CD4-positive, alpha-beta T cell treated with Interleukin-17A for 1 hour (primary cell): Measurements from ENCODE around the gene LRRN4CL.
"Not testable (repeated sequence)": the region's sequence is repeated elsewhere in the genome, so short reads cannot be mapped to it uniquely, and the experiment has no call there.

Experiments used
- DNase-seq: peaks from one replicate; pipeline ENCODE4 v3.0.0-alpha.2; 2020

The LRRN4CL gene

GRCh38 chr11:62689421-62690183 lies at the start of gene LRRN4CL:
LRRN4CL (minus strand) TSS chr11:62689530; CDS start chr11:62688508, 1,022 bp downstream.
- DNase-seq: no peak

DNA sequence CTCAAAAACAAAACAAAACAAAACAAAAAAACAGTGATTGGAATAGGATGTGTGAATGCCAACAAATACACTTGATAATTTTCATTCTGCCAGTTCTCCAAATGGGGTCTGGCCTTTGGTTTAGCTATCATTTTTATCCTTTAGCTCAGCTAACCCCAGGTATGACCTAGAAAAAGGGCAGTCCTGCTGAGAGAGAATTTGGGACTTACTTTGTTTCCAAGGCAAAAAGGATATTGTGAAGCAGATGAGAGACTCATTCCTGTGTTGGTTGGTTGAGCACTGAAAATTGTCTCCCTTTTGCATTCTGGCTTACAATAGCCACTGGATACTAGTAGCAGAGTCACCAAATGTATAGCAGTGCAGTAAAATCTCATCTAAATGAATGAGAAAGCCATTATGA lies 47.9 kb upstream of the LRRN4CL start:
- DNase-seq: no peak

DNA sequence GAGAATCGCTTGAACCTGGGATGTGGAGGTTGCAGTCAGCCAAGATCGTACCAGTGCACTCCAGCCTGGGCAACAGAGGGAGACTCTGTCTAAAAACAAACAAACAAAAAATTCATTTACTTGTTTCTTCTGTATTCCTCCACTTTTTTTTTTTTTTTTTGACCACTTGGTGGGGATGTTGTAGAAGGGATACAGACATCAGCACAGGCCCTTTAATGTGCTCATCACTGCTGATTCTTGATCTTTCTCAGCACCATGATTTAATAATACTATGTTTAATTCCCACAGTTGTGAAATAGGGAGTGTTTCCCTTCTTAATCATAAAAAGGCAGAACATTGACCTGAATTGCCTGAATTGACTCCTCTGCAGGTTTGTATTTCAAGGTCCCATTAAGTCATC lies 43.5 kb upstream of the LRRN4CL start:
- peak; percentile 28 for DNase-seq

- DNase-seq: not testable (repeated sequence)
These were observed 40.7 kb upstream of the LRRN4CL start for GRCh38 chr11:62730076-62730475.

- DNase-seq: peak; percentile 84
These were observed 39.0 kb upstream of the LRRN4CL start, which contains the start of gene TTC9C for GRCh38 chr11:62728171-62728988. TTC9C (plus strand) TSS chr11:62728486; CDS start chr11:62728849, 363 bp downstream.

GRCh38 chr11:62727872-62728170 lies 38.5 kb upstream of the LRRN4CL start:
- DNase-seq: peak; percentile 97

DNA sequence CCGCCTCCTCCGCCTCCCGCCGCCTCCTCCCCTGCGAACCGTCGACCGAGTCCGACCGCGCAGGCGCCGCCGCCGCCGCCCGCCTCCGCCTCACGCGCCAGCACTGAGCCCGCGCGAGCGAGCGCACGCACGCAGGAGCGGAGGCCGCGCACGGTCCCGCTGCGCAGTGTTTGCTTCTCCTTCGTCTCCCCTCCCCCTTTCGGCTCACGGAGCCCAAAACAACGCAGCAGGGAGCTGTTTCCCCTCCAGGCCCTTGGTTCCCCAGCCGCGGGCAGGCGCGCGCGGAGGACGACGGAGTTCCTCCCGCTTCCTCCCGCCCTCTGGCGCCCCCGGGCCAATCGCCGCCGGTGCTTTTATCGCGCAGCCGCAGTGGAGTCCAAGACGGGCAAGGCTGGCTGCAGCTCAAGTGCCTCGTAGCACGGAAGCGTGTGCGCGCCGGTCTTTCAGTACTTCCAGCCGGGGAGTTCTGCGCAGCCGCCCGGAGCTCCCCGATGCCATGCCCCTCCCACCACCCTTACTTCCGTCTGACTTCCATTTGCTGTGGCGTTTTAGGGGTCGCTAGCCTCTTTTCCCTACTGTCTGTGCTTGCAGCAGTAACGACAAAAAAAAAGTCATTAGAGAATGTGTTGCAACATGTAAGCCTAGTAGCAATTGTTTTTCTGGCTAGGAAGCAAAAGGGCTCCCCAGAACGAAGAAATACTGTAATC lies 38.0 kb upstream of the LRRN4CL start, which contains the start of gene HNRNPUL2:
Gene HNRNPUL2, minus strand, starts transcription at position 293 of the 707 bp plus-strand sequence. CDS start 301 bp downstream, outside the sequence.
- DNase-seq: peak; percentile 99

DNA sequence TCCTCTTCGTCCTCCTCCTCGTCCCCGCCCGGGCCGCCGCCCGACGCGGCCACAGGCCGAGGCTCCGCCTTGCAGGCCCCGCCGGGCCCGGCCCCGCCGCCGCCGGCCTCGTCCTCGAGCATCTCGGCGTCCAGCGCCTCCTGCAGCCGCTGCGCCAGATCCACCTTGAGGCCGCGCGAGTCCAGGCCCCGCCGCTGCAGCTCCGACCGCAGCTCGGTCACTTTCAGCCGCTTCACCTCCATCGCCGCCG lies 37.5 kb upstream of the LRRN4CL start:
- DNase-seq: no peak

DNA sequence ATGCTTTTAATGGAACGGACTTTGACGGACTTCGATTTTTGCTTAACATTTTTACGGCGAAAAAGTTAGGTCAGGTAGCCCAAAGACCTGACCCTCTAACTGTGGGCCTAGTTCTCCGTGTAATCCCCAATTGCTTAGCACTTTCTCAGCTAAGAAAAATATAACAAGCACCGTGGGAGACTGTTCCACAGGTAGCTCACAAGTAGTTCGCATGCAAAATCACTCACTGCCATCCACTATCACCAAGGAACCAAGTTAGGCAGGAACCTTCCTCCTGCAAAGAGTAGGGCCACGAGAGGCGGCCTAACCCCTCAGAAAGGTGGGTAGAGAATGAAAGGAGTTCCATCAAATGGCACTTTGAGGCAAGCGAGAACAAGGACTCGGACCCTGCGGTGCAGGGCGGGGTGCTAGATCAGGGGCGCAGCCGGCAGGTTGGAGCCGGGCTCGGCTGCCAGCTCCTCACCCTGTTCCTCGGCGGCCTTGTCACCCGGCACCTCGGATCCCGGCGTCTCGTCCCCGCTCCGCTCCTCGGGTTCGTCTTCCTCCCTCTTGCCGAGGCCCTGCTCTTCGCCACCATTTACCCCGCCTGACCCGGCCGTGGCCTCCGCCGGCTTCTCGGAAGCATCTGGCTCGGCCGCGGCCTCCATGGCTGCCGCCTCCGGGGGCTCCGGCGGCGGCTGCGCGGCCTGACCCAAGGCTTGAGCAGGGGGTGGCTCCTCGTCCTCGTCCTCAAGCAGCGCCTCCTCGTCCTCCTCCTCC lies 37.0 kb upstream of the LRRN4CL start:
- no peak for DNase-seq

GRCh38 chr11:62725646-62726045 lies 36.3 kb upstream of the LRRN4CL start:
- DNase-seq: no peak

DNA sequence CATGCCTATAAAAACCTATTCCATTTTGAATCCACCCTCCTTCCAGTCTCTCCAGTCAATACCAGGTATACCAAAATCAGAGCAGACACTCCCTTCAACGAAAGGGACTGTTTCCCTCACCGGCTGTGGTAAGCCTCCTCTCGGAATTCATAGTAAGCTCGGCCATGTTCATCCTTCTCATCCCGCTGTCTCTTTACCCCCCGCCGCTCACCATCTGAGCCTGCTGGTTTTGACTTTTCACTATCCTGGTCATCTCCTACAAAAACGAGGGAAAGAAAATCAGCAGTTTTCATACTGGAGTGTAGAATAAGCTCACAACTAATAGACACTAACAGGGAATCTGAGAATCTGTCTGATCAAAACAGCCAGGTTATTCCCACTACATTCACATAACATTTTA lies 34.8 kb upstream of the LRRN4CL start:
- no peak for DNase-seq

GRCh38 chr11:62721994-62722393 lies 32.7 kb upstream of the LRRN4CL start:
- no peak for DNase-seq

DNA sequence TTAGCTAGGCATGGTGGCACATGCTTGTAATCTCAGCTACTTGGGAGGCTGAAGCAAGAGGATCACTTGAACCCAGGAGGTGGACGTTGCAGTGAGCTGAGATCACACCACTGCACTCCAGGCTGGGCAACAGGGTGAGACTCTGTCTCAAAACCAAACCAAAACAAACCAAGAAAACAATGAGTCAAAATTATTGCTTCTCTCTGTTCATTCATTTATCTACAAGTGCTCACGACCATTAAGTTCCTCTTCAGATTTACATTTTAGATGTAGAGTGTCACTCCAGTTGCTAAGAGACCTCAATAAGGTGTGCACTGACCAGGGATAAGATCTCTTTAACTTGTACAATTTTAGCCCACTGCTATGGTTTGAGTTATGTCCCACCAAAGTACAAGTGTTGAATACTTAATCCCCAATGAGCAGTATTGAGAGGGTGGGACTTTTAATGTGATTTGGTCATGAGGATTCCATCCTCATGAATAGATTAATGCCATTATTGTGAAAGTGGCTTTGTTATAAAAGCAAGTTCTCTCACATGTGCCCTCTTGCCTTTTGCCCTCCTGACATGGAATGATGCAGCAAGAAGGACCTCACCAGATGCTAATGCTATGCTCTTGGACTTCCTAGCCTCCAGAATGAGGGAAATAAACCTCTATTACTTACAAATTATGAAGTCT lies 30.1 kb upstream of the LRRN4CL start:
- DNase-seq: no peak

GRCh38 chr11:62716816-62717215 lies 27.5 kb upstream of the LRRN4CL start:
- no peak for DNase-seq

DNA sequence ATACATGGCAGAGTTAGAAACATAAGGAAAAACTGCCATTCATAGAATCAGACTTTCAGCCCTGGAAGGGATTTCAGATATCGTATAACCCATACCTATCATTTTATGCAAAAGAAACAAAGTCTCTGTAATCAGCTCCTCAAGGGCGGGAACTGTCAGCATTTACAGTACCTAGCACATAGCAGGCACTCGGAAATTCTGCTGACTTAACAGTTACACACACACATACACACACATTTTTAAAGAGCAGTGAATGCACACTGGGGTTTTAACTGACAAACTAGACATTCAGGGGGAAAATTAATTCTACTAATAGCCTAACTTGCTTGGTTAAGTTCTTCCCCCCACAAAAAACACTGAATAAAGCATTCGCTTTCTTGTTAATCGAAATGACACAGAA lies 26.9 kb upstream of the LRRN4CL start:
- no peak for DNase-seq

DNA sequence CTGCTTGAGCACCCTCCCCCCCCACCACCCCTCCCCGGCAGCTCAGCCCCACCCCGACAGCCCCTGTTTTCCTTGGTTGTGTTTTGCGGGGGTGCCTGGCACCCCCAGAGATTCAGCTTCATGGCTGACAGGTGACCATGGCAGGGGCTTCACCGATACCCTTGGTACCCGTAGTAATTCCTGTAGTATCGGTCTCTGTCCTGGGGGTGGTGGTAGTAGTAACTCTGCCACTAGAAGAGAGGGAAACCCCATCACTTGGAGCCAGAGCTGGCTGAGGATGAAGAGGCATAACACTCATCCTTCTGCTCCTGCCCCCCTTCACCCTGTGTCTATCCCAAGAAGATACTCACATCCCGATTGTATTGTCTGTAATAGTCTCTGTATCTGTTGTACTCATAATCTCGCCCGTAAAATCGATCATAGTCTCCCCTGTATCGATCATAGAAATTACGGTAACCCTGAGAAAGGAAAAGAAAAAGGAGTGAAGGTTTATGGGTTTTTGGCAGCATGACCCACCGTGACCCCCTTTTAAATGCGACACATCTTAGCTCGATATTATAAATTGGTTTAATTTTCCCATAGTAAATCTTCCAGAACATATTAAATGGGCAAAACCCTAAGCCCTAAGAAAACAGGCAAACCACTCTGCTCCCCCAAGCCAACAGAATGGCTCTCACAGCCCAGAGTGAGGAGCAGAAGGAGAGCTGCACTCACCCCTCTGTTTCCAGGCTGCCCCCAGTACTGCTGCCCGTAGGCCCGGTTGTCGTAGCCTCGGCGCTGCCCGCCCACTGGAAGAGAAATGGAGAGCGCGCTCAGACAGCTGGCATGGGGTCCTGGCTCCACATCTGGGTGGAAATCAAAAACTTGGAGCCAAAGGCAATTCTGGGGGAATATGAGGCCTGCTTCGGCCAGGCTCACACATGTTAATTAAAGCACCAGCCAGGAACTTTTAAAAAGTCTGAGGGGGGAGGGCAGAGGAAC lies 26.1 kb upstream of the LRRN4CL start:
- DNase-seq: no peak

DNA sequence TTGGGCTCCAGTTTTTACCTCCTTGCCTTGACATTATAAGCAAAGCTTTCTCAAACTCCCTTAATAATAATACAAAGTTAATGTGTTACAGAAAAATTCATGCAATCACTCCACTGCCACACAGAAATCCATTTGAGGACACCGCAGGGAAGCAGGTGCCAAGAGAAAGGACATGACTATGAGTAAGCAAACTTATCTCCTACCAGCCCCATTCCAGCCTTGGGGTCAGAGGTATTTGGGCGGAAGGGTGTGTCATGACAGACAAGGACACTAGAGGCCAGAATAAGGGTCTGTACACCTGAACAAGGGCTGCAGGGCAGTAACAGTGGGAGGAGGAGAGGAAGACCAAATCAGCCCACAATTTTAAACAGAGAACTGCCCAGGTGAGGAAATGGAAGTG lies 24.0 kb upstream of the LRRN4CL start:
- no peak for DNase-seq

DNA sequence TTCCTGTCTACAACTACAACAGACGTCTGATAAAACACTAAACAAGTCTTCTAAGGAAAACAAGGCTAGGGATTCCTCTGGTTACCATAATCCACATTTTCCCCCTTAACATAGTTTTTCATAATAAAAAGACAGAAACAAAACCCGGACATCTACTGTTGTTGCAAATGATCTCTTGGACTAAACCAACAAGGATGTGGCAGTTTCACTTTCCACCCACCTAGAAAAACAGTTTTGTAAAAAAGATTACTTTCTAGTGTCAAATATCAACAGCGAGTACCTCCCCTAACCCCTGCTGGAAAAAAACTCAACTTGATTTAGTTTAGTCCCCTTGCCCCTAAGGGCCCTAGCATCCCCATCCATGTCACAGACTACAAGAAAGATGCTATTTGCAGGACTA lies 23.5 kb upstream of the LRRN4CL start:
- DNase-seq: no peak

DNA sequence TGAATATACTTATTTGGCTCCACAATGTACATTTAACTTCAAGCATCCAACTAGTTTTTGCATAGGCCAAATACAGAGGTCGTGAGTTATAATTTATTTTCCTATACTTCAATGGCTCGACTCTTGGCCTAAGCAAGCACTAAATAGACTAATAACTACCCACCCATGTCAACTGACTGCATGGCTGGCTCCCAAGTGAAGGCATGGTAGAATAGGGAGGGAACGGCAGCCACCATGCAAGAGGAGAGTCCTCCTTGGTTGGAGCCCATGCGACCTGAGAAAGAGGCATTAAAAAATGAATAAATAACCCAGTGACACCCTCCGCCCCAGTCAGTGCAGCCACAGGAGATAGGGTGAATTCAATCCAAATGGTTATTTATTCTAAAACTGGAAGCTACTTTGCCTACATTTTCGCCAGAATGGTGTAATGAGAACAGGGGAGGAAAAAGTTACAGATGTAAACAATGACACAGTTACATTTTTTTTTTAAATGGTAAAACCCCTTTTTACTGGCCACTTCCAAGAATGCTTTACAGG lies 23.0 kb upstream of the LRRN4CL start:
- DNase-seq: no peak

DNA sequence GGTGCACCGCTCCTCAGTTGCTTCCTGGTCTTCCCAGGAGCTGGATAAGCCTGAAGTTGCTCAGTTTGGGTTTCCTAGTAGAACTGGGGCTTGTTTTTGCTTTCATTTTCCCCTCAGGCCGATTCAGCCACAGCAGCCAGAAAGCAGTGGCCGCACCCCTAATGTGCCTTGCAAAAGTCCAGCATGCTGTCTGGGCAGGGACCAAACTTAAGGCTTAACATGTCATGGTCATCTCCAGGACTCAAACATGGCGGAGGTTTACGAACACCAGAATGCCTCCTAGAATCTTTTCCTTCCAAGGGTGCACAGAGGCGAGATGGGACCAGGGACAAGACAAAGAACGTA lies 20.6 kb upstream of the LRRN4CL start:
- DNase-seq: no peak
